KMS-11 (cell line): ENCODE results near the gene CACNA2D3.

ENCODE experiments used
- H2AFZ ChIP-seq: fragments of 200-600 bp; sonication (generic); 2 replicates; pipeline ENCODE4 v1.6.1; 2016; ENCODE audit warnings: antibody characterized with exemption, mixed run types, low read depth
- H3K27ac ChIP-seq: fragments of 200-600 bp; sonication (generic); 2 replicates; pipeline ENCODE4 v1.6.1; 2016; ENCODE audit warnings: mild to moderate bottlenecking, mixed run types
- H3K27me3 ChIP-seq: fragments of 200-600 bp; sonication (generic); 2 replicates; pipeline ENCODE4 v1.6.1; 2017; ENCODE audit warnings: mild to moderate bottlenecking, low read depth, mixed run types, moderate library complexity; ENCODE audit not compliant: insufficient read depth
- H3K36me3 ChIP-seq: fragments of 200-600 bp; sonication (generic); 2 replicates; pipeline ENCODE4 v1.6.1; 2017; ENCODE audit warnings: mild to moderate bottlenecking, mixed run types; ENCODE audit not compliant: insufficient read depth
- H3K4me1 ChIP-seq: fragments of 200-600 bp; sonication (generic); 2 replicates; pipeline ENCODE4 v1.6.1; 2016; ENCODE audit warnings: mild to moderate bottlenecking, low read depth, mixed run types; ENCODE audit not compliant: poor library complexity, severe bottlenecking
- H3K4me2 ChIP-seq: fragments of 200-600 bp; sonication (generic); 2 replicates; pipeline ENCODE4 v1.7.0; 2016; ENCODE audit warnings: mild to moderate bottlenecking, mixed run types
- H3K4me3 ChIP-seq: fragments of 200-600 bp; sonication (generic); IDR thresholded peaks from 2 replicates; pipeline ENCODE4 v1.6.1; 2017; ENCODE audit warnings: low read depth, low read length, mixed read lengths; ENCODE audit not compliant: insufficient read depth
- H3K79me2 ChIP-seq: fragments of 200-600 bp; sonication (generic); 2 replicates; pipeline ENCODE4 v1.6.1; 2016; ENCODE audit warnings: low read depth, mixed run types; ENCODE audit not compliant: insufficient read depth
- H3K9ac ChIP-seq: fragments of 200-600 bp; sonication (generic); 2 replicates; pipeline ENCODE4 v1.6.1; 2016; ENCODE audit warnings: mild to moderate bottlenecking, mixed run types
- H4K20me1 ChIP-seq: fragments of 200-600 bp; sonication (generic); 2 replicates; pipeline ENCODE4 v1.6.1; 2016; ENCODE audit warnings: mild to moderate bottlenecking, mixed run types; ENCODE audit not compliant: insufficient read depth
- TF ChIP-seq, protein P1 (sequence below): fragments of 200-600 bp; sonication (generic); conservative IDR thresholded peaks from 2 replicates; pipeline ENCODE4 v1.6.1; 2017; ENCODE audit warnings: low read depth, mild to moderate bottlenecking, antibody characterized with exemption, low read length, moderate library complexity, mixed read lengths

The CACNA2D3 gene

DNA sequence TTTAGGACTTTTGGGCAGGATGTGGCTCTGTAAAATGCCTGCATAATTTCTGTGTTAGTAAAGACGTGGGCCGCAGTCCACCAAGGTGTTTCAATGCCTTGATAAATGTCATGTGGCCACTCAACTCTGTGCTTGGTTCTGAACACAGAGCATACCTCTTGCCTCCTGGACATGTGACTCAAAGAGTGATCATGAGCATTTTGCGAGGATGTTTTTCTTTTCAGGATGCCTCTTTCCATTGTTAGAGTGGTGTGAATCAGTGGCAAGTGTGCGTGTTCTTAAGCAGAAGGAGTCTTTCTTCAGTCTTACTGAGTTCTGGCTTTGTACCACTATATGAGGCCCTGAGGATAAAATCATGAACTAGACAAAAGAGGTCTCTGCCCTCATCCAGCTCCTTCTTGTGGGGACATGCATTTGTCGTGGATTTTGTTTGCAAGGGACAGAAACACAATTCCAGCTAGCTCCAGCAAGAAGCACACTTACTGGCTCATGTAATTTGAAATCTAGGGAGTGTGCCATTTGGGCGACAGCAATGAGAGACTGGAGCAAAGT lies 442.1 kb downstream of the CACNA2D3 start:
- no peak overlapping the region for H3K4me2 ChIP-seq
- H3K27me3 ChIP-seq, result no peaks in the 10 kb centered on the region
- no peaks in the 10 kb centered on the region for H3K36me3 ChIP-seq
- no peak overlapping the region for H3K27ac ChIP-seq
- no peak overlapping the region for H2AFZ ChIP-seq
- no peaks in the 10 kb centered on the region for H3K79me2 ChIP-seq
- no peaks in the 10 kb centered on the region for H4K20me1 ChIP-seq
- H3K4me3 ChIP-seq, result no peak overlapping the region
- TF ChIP-seq, protein P1, sequence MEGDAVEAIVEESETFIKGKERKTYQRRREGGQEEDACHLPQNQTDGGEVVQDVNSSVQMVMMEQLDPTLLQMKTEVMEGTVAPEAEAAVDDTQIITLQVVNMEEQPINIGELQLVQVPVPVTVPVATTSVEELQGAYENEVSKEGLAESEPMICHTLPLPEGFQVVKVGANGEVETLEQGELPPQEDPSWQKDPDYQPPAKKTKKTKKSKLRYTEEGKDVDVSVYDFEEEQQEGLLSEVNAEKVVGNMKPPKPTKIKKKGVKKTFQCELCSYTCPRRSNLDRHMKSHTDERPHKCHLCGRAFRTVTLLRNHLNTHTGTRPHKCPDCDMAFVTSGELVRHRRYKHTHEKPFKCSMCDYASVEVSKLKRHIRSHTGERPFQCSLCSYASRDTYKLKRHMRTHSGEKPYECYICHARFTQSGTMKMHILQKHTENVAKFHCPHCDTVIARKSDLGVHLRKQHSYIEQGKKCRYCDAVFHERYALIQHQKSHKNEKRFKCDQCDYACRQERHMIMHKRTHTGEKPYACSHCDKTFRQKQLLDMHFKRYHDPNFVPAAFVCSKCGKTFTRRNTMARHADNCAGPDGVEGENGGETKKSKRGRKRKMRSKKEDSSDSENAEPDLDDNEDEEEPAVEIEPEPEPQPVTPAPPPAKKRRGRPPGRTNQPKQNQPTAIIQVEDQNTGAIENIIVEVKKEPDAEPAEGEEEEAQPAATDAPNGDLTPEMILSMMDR, result no peak
- H3K9ac ChIP-seq, result no peak overlapping the region
- no peaks in the 10 kb centered on the region for H3K4me1 ChIP-seq

DNA sequence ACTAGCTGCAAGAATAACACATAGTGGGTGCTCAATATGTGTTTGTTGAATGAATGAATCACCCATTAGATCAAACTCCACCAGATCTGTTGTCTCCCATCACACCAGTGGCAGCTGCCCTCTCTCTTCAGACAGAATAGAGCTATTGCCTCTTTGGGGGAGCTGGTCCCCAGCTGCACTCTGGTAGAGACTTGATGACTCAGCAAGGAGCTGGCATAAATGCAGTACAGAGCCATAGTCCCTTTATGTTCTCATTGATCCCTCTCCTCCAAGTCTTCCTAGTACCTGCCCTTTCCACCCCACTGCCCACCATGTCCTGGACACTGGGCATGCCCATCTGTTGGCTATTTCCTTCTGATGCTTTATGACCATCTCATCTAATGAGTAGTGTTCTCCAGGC lies 443.6 kb downstream of the CACNA2D3 start:
- H2AFZ ChIP-seq, result no peak overlapping the region
- no peak overlapping the region for H3K4me2 ChIP-seq
- H3K27ac ChIP-seq, result no peak overlapping the region
- H3K4me1 ChIP-seq, result no peaks in the 10 kb centered on the region
- H4K20me1 ChIP-seq, result no peaks in the 10 kb centered on the region
- H3K27me3 ChIP-seq, result no peaks in the 10 kb centered on the region
- TF ChIP-seq, protein P1, result no peak
- no peak overlapping the region for H3K9ac ChIP-seq
- no peak overlapping the region for H3K4me3 ChIP-seq
- H3K79me2 ChIP-seq, result no peaks in the 10 kb centered on the region
- no peaks in the 10 kb centered on the region for H3K36me3 ChIP-seq

DNA sequence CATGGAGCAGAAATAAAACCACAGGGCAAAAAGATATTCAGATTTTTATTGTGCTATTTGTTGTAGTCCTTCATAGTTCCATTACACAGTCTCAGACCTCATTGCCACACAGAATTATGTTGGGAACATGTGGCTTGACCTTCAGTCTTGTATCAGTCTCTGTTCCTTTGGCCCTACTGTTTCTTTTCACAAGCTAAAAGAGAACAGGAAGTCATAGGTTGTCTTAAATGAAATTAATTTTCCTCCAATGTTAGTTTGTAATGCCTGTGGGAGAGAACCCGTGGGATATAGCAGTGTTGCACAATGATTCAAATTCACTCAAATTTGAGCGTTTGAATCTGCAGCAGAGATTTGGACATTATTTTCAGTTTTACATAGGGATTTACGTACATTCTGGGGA lies 445.6 kb downstream of the CACNA2D3 start:
- H3K9ac ChIP-seq, result no peak overlapping the region
- no peaks in the 10 kb centered on the region for H3K79me2 ChIP-seq
- no peaks in the 10 kb centered on the region for H3K4me1 ChIP-seq
- H3K27me3 ChIP-seq, result no peaks in the 10 kb centered on the region
- H4K20me1 ChIP-seq, result no peaks in the 10 kb centered on the region
- no peak overlapping the region for H3K4me3 ChIP-seq
- no peak overlapping the region for H3K27ac ChIP-seq
- no peak overlapping the region for H2AFZ ChIP-seq
- no peak overlapping the region for H3K4me2 ChIP-seq
- TF ChIP-seq, protein P1, result no peak
- H3K36me3 ChIP-seq, result no peaks in the 10 kb centered on the region

GRCh38 chr3:54570008-54570407 lies 447.7 kb downstream of the CACNA2D3 start:
- Histone ChIP-seq H3K27me3 (no peaks in the 10 kb centered on the region), H3K4me1 (no peaks in the 10 kb centered on the region), H3K27ac (no peak overlapping the region), H3K4me3 (no peak overlapping the region), H4K20me1 (no peaks in the 10 kb centered on the region), H3K36me3 (no peaks in the 10 kb centered on the region), H3K4me2 (no peak overlapping the region), H2AFZ (no peak overlapping the region), H3K79me2 (no peaks in the 10 kb centered on the region), H3K9ac (no peak overlapping the region)
- TF ChIP-seq, protein P1, result no peak
